ENCODE results near the gene BHLHE23.
A peak's percentile ranks its signal among the peaks of the same experiment; 100 is the strongest.

Gene BHLHE23

DNA sequence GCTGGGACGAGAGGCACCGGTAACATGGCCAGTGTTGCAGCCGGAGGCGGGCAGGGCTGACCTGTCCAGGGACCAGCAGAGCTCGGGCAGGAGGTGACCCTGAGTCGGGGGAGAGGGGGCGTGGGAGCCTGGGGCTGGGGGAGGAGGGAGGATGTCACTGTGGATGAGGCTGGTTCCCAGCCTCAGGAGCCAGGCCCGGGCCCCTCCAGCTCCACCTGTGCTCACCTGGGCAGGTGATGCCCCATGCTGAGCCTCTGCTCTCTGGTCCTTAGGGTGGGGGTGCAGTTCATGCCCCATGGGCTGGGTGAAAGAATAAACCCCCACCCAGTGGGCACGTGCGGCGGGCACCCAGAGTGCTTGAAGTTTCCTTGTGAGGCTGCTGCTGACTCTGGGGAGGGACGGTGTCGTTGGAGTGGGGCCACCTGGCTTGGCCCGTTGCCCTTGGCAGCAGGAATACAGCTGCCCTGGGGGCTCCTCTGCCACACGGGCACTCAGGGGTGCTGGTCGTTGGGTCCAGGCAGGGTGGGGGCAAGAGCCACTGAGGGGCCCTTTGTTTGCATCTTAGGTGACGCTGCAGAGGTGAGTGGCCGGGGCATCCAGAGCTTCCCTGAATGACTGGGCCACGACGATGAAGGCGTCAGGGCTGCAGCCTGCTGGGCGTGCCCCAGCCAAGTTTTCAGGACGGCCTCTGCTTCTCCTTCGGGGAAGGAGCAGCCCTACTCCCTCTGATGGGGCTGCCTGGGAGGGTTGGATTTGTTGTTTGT, 24.7 kb upstream of the BHLHE23 start:
- peaks cover 76% of the 10 kb centered on the region for H4K20me1 ChIP-seq (ENCODE audit: insufficient read depth, low read length)
- no peak overlapping the region for H3K9ac ChIP-seq (ENCODE audit: low read depth, low read length)
- TF ChIP-seq EZH2 (IDR thresholded peaks at IDR 0.05; ENCODE audit: borderline replicate concordance, low read depth, low read length, severe bottlenecking), result no peak
- TF ChIP-seq, protein P1, sequence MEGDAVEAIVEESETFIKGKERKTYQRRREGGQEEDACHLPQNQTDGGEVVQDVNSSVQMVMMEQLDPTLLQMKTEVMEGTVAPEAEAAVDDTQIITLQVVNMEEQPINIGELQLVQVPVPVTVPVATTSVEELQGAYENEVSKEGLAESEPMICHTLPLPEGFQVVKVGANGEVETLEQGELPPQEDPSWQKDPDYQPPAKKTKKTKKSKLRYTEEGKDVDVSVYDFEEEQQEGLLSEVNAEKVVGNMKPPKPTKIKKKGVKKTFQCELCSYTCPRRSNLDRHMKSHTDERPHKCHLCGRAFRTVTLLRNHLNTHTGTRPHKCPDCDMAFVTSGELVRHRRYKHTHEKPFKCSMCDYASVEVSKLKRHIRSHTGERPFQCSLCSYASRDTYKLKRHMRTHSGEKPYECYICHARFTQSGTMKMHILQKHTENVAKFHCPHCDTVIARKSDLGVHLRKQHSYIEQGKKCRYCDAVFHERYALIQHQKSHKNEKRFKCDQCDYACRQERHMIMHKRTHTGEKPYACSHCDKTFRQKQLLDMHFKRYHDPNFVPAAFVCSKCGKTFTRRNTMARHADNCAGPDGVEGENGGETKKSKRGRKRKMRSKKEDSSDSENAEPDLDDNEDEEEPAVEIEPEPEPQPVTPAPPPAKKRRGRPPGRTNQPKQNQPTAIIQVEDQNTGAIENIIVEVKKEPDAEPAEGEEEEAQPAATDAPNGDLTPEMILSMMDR (IDR thresholded peaks at IDR 0.05; ENCODE audit: borderline replicate concordance, extremely low read depth, low read length, poor library complexity, severe bottlenecking), result no peak
- 0 out of 2 replicates have a peak overlapping the region, but pooled peaks have one; percentile 13 for H3K27ac ChIP-seq (ENCODE audit: low read length)
- H3K27me3 ChIP-seq (ENCODE audit: insufficient read depth, low read length, poor library complexity), result no peaks in the 10 kb centered on the region
- peaks cover 33% of the 10 kb centered on the region for H3K36me3 ChIP-seq (ENCODE audit: insufficient read depth, low read length)
- no peak overlapping the region for H3K4me3 ChIP-seq (ENCODE audit: low read depth in 1 of 2, low read length in 2 of 2)
- ATAC-seq (ENCODE audit: insufficient read depth, low read depth) (no peak), DNase-seq (no peak)
- H3K4me2 ChIP-seq (ENCODE audit: insufficient read depth, low read length), result no peak overlapping the region
- H3K4me1 ChIP-seq (ENCODE audit: insufficient read depth, low read length), result no peaks in the 10 kb centered on the region
- H3K79me2 ChIP-seq (ENCODE audit: insufficient read depth, low read length), result peaks cover 10% of the 10 kb centered on the region
- no peaks in the 10 kb centered on the region for H3K9me3 ChIP-seq (ENCODE audit: insufficient read depth, low read length, severe bottlenecking)
- H2AFZ ChIP-seq (ENCODE audit: low read depth, low read length), result no peak overlapping the region

DNA sequence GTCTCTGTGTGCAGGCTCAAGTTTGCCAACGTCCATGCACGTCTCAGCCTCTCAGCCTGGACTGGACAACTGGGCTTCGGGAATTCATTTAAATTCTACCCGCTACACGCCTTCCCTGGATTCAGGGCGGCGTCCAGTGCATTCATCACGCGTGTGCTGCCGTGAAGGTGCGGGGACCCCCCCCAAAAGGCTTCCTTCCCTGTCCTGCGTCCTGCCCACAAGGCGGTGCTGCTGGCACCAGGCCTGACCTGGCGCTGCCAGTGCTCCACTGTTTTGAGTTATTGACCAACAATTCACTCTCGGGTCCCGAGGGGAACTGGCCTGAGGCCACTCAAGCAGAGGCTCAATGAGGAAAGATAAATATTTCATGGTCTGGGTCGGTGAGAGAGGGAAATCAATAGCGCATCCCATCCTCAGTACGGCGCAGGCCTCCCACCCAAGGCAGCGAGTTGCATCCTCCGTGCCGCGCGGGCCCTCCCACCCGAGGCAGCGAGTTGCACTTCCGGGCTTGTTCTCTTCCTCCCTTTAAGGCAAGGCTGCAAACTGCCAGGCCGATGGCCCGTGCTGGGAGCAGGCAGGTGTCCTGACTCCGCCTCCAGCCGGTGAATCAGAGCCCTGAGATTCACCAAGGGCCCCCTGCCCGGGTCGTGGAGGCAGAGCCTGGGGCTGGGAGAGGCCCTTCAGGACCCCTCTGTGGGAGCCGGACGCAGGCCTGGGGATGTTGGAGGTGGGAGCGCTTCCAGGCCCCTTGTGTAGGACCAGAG, 22.8 kb upstream of the BHLHE23 start:
- Histone ChIP-seq H3K9ac (ENCODE audit: low read depth, low read length) (no peak overlapping the region), H3K27me3 (ENCODE audit: insufficient read depth, low read length, poor library complexity) (no peaks in the 10 kb centered on the region)

DNA sequence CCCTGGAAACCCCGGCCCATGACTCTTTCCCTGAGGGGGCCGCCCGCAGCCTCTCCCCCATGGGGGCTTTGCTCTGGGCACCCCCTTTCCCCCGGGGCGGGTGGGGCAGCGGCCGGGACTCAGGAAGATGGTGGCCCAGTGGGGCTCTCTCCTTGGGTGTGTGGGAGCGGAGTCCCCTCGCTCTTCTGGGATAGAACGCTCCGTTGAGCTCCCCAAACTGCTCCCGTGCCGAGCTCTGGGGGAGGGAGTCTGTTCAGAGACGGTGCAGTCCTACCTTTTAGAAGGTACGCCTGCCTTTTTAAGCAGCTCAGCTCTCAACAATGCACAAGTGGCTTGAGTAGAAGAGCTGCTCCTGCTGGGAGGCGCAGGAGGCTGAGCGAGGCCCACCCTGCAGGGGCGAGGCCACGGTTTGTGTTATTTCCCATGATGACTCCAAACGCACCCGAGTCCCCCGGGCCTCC, 21.7 kb upstream of the BHLHE23 start:
- Histone ChIP-seq H2AFZ (ENCODE audit: low read depth, low read length) (no peak overlapping the region), H3K4me2 (ENCODE audit: insufficient read depth, low read length) (no peak overlapping the region)

More for the DNA sequence above, 22.8 kb upstream of the BHLHE23 start:
- Histone ChIP-seq H3K4me2 (ENCODE audit: insufficient read depth, low read length) (no peak overlapping the region), H3K27ac (ENCODE audit: low read length) (no peak overlapping the region), H2AFZ (ENCODE audit: low read depth, low read length) (no peak overlapping the region), H3K4me3 (ENCODE audit: low read depth in 1 of 2, low read length in 2 of 2) (no peak overlapping the region), H3K36me3 (ENCODE audit: insufficient read depth, low read length) (peaks cover 46% of the 10 kb centered on the region), H3K9me3 (ENCODE audit: insufficient read depth, low read length, severe bottlenecking) (no peaks in the 10 kb centered on the region), H4K20me1 (ENCODE audit: insufficient read depth, low read length) (peaks cover 76% of the 10 kb centered on the region), H3K79me2 (ENCODE audit: insufficient read depth, low read length) (peaks cover 27% of the 10 kb centered on the region), H3K4me1 (ENCODE audit: insufficient read depth, low read length) (no peaks in the 10 kb centered on the region)
- no peak for DNase-seq
- no peak for ATAC-seq (ENCODE audit: insufficient read depth, low read depth)
- TF ChIP-seq EZH2 (IDR thresholded peaks at IDR 0.05; ENCODE audit: borderline replicate concordance, low read depth, low read length, severe bottlenecking), result no peak
- TF ChIP-seq, protein P1 (IDR thresholded peaks at IDR 0.05; ENCODE audit: borderline replicate concordance, extremely low read depth, low read length, poor library complexity, severe bottlenecking), result no peak

More for the DNA sequence above, 21.7 kb upstream of the BHLHE23 start:
- peaks cover 48% of the 10 kb centered on the region for H3K36me3 ChIP-seq (ENCODE audit: insufficient read depth, low read length)
- DNase-seq (no peak), ATAC-seq (ENCODE audit: insufficient read depth, low read depth) (no peak)
- H3K9ac ChIP-seq (ENCODE audit: low read depth, low read length), result no peak overlapping the region
- no peaks in the 10 kb centered on the region for H3K4me1 ChIP-seq (ENCODE audit: insufficient read depth, low read length)
- peaks cover 37% of the 10 kb centered on the region for H3K79me2 ChIP-seq (ENCODE audit: insufficient read depth, low read length)
- no peaks in the 10 kb centered on the region for H3K9me3 ChIP-seq (ENCODE audit: insufficient read depth, low read length, severe bottlenecking)
- H3K27me3 ChIP-seq (ENCODE audit: insufficient read depth, low read length, poor library complexity), result no peaks in the 10 kb centered on the region
- H4K20me1 ChIP-seq (ENCODE audit: insufficient read depth, low read length), result peaks cover 80% of the 10 kb centered on the region
- TF ChIP-seq, protein P1 (IDR thresholded peaks at IDR 0.05; ENCODE audit: borderline replicate concordance, extremely low read depth, low read length, poor library complexity, severe bottlenecking), result no peak
- no peak for TF ChIP-seq EZH2 (IDR thresholded peaks at IDR 0.05; ENCODE audit: borderline replicate concordance, low read depth, low read length, severe bottlenecking)
- no peak overlapping the region for H3K27ac ChIP-seq (ENCODE audit: low read length)
- H3K4me3 ChIP-seq (ENCODE audit: low read depth in 1 of 2, low read length in 2 of 2), result no peak overlapping the region
